Activated CD8-positive, alpha-beta memory T cell treated with anti-CD3 and anti-CD28 coated beads, Interleukin-2, amount 50 U/mL, for 24 hours (primary cell): Measurements from ENCODE around the gene ZNF653.

Experiments used
- DNase-seq: peaks from one replicate; pipeline ENCODE4 v3.0.0-alpha.2; 2020; ENCODE audit errors: extremely low read depth

Gene ZNF653

GRCh38 chr19:11513946-11514345, 8.3 kb upstream of the ZNF653 start:
- DNase-seq, result no peak

- DNase-seq, result no peak
These were observed 4.8 kb upstream of the ZNF653 start for GRCh38 chr19:11510444-11510843.

GRCh38 chr19:11507370-11508078, 1.9 kb upstream of the ZNF653 start:
- DNase-seq, result no peak

- DNase-seq, result no peak
These were observed 1.3 kb upstream of the ZNF653 start for GRCh38 chr19:11506967-11507366.

GRCh38 chr19:11506101-11506555, 489 bp upstream of the ZNF653 start:
- DNase-seq, result no peak

GRCh38 chr19:11505032-11505503, 571 bp downstream of the ZNF653 start:
- peak; percentile 91 for DNase-seq

- DNase-seq, result no peak
These were observed 1.1 kb downstream of the ZNF653 start for GRCh38 chr19:11504502-11505031.

- DNase-seq, result no peak
These were observed 5.7 kb downstream of the ZNF653 start for GRCh38 chr19:11499890-11500420.

- DNase-seq, result no peak
These were observed 6.4 kb downstream of the ZNF653 start for GRCh38 chr19:11499220-11499726.

- DNase-seq, result peak; percentile 21
These were observed 9.1 kb downstream of the ZNF653 start for GRCh38 chr19:11496391-11497163.

GRCh38 chr19:11495885-11496284, 9.8 kb downstream of the ZNF653 start:
- no peak for DNase-seq

GRCh38 chr19:11495481-11495880, 10.2 kb downstream of the ZNF653 start:
- DNase-seq, result no peak

GRCh38 chr19:11494634-11495285, 10.9 kb downstream of the ZNF653 start:
- DNase-seq, result no peak

- no peak for DNase-seq
These were observed 16.3 kb downstream of the ZNF653 start for GRCh38 chr19:11489378-11489777.

GRCh38 chr19:11486661-11487503, 18.8 kb downstream of the ZNF653 start:
- no peak for DNase-seq

- no peak for DNase-seq
These were observed 20.3 kb downstream of the ZNF653 start for GRCh38 chr19:11485245-11485837.

GRCh38 chr19:11483366-11484111, 22.1 kb downstream of the ZNF653 start:
- DNase-seq, result no peak

GRCh38 chr19:11482384-11483050, 23.1 kb downstream of the ZNF653 start:
- DNase-seq, result peak; percentile 65
